Measurements from ENCODE around the gene MAD1L1.

DNA sequence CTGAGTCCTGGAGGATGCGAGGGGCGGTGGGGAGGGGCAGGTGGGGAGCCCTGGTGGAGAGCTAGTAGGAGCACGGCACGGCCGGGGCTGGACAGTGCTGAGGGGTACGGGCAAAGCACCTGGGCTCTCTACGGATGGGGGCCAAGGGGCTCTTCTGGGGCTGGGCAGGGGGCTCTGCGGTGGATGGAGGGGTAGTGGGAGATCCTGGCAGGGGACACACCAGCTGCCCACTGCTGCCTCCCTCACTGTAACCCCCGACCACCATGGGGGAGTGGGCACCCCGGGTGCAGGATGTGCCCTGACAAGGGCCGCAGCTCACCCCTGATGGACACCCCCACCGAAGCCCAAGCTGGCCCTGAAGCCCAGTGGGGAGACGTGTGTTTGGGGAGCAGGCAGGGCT lies 359.3 kb downstream of the MAD1L1 start:
- TF ChIP-seq POLR2A (IDR thresholded peaks at IDR 0.05; ENCODE audit: low read depth, low read length), result no peak
- TF ChIP-seq, protein P1, sequence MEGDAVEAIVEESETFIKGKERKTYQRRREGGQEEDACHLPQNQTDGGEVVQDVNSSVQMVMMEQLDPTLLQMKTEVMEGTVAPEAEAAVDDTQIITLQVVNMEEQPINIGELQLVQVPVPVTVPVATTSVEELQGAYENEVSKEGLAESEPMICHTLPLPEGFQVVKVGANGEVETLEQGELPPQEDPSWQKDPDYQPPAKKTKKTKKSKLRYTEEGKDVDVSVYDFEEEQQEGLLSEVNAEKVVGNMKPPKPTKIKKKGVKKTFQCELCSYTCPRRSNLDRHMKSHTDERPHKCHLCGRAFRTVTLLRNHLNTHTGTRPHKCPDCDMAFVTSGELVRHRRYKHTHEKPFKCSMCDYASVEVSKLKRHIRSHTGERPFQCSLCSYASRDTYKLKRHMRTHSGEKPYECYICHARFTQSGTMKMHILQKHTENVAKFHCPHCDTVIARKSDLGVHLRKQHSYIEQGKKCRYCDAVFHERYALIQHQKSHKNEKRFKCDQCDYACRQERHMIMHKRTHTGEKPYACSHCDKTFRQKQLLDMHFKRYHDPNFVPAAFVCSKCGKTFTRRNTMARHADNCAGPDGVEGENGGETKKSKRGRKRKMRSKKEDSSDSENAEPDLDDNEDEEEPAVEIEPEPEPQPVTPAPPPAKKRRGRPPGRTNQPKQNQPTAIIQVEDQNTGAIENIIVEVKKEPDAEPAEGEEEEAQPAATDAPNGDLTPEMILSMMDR (conservative IDR thresholded peaks at IDR 0.05; ENCODE audit: low read depth, low read length), result no peak
- no peak for TF ChIP-seq CHD1 (IDR thresholded peaks at IDR 0.05; ENCODE audit: low read depth, low read length)
- TF ChIP-seq RAD21 (IDR thresholded peaks at IDR 0.05; ENCODE audit: low read length), result no peak
- TF ChIP-seq FOS (IDR thresholded peaks at IDR 0.05; ENCODE audit: low read depth, low read length), result no peak
- no peak for TF ChIP-seq MAZ (IDR thresholded peaks at IDR 0.05; ENCODE audit: borderline replicate concordance, low read depth, low read length)
- TF ChIP-seq RCOR1 (IDR thresholded peaks at IDR 0.05; ENCODE audit: insufficient replicate concordance, low read length), result no peak
- TF ChIP-seq USF2 (IDR thresholded peaks at IDR 0.05; ENCODE audit: low read depth, low read length), result no peak
- no peak for TF ChIP-seq SMC3 (IDR thresholded peaks at IDR 0.05; ENCODE audit: low read depth, low read length)
- no peak for TF ChIP-seq ELK1 (IDR thresholded peaks at IDR 0.05; ENCODE audit: borderline replicate concordance, low read depth, low read length)
- no peak for TF ChIP-seq CEBPB (IDR thresholded peaks at IDR 0.05; ENCODE audit: low read depth, low read length)
- no peak for TF ChIP-seq MXI1 (IDR thresholded peaks at IDR 0.05; ENCODE audit: borderline replicate concordance, low read depth, low read length)
- no peak for TF ChIP-seq MAFK (IDR thresholded peaks at IDR 0.05; ENCODE audit: low read depth, low read length)
- no peak for TF ChIP-seq RFX5 (IDR thresholded peaks at IDR 0.05; ENCODE audit: low read depth, low read length)
